Measurements from ENCODE around the gene JARID2.

DNA sequence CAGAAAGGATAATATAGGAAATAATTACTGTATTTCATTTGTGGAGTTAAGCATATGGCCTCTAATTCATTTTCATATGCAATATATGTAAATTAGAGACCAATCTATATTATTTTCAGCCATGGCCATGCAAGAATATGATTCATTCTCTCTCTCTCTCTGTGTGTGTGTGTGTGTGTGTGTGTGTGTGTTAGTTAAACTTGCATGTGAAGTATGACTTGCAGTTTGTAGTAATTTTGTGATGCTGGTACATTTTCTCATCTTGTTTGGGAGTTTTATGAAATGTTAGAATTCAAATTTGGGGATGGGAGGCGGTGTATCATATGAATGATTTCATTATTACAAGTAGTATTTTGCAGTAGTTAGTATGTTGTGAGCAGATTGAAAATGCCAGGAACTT, 74.8 kb downstream of the JARID2 start:
- TF ChIP-seq, protein P1, sequence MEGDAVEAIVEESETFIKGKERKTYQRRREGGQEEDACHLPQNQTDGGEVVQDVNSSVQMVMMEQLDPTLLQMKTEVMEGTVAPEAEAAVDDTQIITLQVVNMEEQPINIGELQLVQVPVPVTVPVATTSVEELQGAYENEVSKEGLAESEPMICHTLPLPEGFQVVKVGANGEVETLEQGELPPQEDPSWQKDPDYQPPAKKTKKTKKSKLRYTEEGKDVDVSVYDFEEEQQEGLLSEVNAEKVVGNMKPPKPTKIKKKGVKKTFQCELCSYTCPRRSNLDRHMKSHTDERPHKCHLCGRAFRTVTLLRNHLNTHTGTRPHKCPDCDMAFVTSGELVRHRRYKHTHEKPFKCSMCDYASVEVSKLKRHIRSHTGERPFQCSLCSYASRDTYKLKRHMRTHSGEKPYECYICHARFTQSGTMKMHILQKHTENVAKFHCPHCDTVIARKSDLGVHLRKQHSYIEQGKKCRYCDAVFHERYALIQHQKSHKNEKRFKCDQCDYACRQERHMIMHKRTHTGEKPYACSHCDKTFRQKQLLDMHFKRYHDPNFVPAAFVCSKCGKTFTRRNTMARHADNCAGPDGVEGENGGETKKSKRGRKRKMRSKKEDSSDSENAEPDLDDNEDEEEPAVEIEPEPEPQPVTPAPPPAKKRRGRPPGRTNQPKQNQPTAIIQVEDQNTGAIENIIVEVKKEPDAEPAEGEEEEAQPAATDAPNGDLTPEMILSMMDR (conservative IDR thresholded peaks at IDR 0.05 in 1 of 2, IDR thresholded peaks at IDR 0.05 in 1 of 2; ENCODE audit: extremely low read depth in 1 of 2, insufficient read depth in 1 of 2, low read depth in 1 of 2, low read length in 2 of 2), result no peak
- TF ChIP-seq EZH2 (IDR thresholded peaks at IDR 0.05; ENCODE audit: borderline replicate concordance, low read length), result no peak

Measured in mammary epithelial cell (primary cell).